ENCODE measurements around the gene MYCT1.

Gene MYCT1

GRCh38 chr6:152720974-152721373, 23.3 kb downstream of the MYCT1 start:
- TF ChIP-seq CTCF (IDR thresholded peaks at IDR 0.05; ENCODE audit: borderline replicate concordance, insufficient read depth, low read depth, low read length) = no peak

GRCh38 chr6:152721956-152722355, 24.3 kb downstream of the MYCT1 start:
- H3K4me3 ChIP-seq (ENCODE audit: low read depth, low read length) = no peak overlapping the region
- no peak for TF ChIP-seq CTCF (IDR thresholded peaks at IDR 0.05; ENCODE audit: borderline replicate concordance, insufficient read depth, low read depth, low read length)

More at GRCh38 chr6:152720974-152721373, 23.3 kb downstream of the MYCT1 start:
- no peak overlapping the region for H3K4me3 ChIP-seq (ENCODE audit: low read depth, low read length)

GRCh38 chr6:152723398-152723797, 25.7 kb downstream of the MYCT1 start:
- no peak overlapping the region for H3K4me3 ChIP-seq (ENCODE audit: low read depth, low read length)
- TF ChIP-seq CTCF (IDR thresholded peaks at IDR 0.05; ENCODE audit: borderline replicate concordance, insufficient read depth, low read depth, low read length) = no peak

GRCh38 chr6:152726313-152726712, 28.6 kb downstream of the MYCT1 start:
- no peak overlapping the region for H3K4me3 ChIP-seq (ENCODE audit: low read depth, low read length)
- TF ChIP-seq CTCF (IDR thresholded peaks at IDR 0.05; ENCODE audit: borderline replicate concordance, insufficient read depth, low read depth, low read length) = no peak

- TF ChIP-seq CTCF (IDR thresholded peaks at IDR 0.05; ENCODE audit: borderline replicate concordance, insufficient read depth, low read depth, low read length) = no peak
- H3K4me3 ChIP-seq (ENCODE audit: low read depth, low read length) = no peak overlapping the region
Measured at GRCh38 chr6:152727507-152727906, 29.8 kb downstream of the MYCT1 start.

GRCh38 chr6:152734630-152735029, 36.9 kb downstream of the MYCT1 start:
- no peak overlapping the region for H3K4me3 ChIP-seq (ENCODE audit: low read depth, low read length)
- TF ChIP-seq CTCF (IDR thresholded peaks at IDR 0.05; ENCODE audit: borderline replicate concordance, insufficient read depth, low read depth, low read length) = no peak

- no peak for TF ChIP-seq CTCF (IDR thresholded peaks at IDR 0.05; ENCODE audit: borderline replicate concordance, insufficient read depth, low read depth, low read length)
Measured at GRCh38 chr6:152736687-152737273, 39.1 kb downstream of the MYCT1 start.

More at GRCh38 chr6:152736687-152737273, 39.1 kb downstream of the MYCT1 start:
- H3K4me3 ChIP-seq (ENCODE audit: low read depth, low read length) = no peak overlapping the region
